Fibroblast of skin of back (primary cell): ENCODE data around the gene SLC30A2.

Source experiments
- DNase-seq: peaks from one replicate; pipeline ENCODE4 v3.0.0-alpha.2; 2013

The SLC30A2 gene

DNA sequence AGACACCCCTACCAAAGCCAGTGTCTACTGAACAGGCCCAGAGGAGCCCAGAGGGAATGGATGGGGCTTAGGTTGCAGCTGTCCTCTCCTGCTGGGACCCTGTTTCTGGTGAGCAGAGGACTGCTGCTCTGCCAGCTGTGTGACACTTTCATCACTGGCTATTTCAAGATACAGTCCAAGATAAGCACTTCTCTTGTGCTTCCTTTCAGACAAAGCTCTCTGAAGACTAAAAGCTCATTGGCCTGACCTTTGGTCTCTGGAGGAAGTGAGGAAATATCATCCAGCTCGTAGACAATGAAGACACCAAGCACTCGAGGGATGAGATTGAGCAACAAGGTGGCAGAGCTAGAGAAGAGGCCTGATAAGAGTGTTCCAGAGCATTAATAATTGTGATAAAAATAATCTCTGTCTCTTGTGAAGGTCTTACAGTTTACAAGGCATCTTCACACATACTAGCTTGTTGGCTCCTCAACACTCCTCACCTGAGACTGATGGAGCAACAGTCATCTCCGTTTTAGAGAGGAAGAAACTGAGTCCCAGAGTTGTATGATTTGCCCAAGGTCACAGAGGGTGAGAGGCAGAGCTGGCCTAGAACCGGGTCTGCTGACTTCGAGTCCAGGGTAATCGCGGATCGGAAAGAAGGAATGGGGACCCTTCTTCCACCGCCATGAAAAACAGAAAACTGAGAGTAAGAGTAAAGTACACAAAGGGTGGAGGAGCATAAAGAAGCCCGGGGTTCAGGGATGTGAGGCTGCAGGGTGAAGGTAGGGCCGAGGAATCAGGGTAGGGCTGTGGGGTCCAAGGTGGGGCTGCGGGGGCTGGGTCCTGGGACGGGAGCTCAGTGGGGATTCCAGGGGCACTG lies 48.7 kb downstream of the SLC30A2 start:
- no peak for DNase-seq

DNA sequence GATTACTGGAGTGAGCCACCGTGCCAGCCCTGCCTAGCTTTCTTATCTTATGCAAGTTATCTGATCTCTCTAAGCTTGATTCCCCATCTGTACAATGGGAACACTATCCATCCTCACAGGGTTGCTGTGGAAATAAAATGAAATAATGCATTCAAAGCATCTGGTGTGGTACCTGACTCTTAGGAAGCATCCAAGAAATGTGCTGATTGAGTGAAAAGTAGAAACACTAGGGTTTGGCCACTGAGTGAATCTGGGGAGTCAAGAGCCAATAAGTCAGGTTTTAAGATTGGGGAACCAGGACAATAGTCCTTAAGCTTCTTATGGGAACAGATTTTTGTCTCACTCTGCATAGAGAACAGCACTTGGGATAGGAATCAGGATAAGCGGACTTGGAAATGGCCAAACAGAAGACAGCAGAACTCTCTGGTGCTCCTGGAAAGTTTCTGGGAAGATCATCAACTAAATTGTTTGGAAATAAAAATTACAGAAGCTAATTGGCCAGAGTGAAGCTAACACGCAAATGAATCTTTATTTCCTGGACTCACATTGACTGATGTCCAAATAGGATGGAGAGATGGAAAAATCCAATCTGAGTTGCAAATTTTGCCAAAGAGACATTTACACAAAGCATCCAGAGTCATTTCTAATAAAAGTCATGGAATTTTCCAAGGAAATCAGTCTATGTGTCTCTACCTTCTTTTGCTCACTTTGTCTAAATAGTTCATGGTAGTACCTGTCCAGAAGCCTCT lies 51.3 kb downstream of the SLC30A2 start:
- no peak for DNase-seq

DNA sequence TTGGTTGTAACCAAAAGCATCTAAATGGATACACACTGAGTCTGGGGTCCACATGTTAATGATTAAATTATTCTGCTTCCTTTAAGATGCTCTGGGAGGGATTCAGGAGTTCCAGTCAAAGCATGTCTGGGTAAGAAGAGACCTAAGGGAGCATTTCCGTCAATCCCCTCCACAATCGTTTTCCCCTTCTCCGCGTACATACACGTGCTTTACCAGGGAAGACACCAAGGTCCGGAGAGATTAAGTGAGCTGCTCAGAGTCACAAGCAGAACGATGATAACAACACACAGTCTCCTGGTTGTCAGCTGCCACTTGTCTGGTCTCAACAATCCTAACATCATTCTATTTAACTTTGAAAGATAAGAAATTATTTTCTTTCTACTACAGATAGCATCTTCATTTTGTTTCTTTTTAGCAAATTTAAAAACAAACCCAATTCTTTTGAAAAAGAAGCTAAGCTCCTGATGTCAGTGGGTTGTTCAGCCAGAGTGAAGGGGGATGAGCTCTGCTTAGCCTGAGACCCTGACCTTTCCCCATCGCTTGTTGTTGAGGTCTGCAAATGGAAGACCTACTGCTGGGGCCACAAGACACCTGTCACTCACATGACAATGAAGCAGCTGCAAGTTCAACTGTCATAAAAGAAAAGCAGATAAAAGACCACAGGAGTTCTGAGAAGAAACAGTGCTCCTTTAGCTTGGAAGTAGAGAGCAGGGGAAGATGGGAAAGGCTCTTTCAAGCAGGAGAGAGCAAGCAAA lies 52.5 kb downstream of the SLC30A2 start:
- no peak for DNase-seq

DNA sequence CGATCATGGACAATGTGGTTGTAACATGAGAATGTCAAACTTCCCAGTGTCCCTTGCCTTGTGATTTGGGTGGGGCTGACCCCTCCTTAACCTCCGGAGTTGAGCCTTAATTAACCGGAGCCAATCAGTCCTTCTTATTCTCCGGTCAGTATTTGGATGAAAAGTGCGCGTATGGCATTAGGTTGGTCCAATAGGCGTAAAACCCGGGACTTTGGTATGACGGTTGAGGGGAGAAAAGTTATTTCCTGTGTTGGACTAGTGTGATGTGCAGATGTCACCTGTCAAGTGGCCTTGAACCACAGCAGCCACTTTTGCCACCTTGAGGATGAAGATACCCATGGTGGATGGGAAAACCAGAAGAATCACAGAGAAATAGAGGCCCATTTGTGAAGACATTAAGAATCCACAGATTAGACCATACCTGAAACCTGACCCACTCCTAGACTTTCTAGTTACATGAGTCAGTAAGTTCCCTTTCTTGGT lies 53.2 kb downstream of the SLC30A2 start:
- no peak for DNase-seq

DNA sequence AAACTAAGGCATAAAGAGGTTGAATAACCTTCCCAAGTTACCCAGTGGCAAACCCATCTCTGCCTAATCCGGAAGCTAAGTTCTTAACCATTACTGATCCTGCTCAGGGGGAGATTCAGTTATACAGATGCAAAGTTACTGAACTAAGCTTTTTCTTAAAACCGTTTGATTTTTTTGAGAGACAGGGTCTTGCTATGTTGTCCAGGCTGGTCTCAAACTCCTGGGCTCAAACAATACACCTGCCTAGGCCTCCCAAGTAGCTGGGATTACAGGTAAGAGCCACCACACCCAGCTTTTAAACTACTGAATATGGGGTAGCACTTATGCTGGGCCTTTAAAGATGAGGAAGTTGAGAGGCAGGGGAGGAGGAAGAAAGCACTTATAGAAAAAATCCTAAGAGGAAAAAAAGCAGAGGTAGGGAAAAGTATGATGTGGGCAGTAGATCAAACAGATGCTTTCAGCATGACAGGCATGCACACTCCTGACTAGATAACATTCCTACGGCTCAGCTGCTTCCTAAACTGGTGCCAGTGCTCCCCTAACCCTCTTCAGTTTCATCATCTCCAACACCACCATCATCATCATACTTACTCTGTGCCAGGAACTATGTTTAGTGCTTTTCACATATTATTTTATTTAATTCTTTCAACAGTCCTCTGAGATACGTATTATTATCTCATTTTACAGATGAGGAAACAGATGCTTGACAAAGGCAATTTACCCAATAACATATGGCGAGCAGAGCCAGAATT lies 53.8 kb downstream of the SLC30A2 start:
- no peak for DNase-seq

DNA sequence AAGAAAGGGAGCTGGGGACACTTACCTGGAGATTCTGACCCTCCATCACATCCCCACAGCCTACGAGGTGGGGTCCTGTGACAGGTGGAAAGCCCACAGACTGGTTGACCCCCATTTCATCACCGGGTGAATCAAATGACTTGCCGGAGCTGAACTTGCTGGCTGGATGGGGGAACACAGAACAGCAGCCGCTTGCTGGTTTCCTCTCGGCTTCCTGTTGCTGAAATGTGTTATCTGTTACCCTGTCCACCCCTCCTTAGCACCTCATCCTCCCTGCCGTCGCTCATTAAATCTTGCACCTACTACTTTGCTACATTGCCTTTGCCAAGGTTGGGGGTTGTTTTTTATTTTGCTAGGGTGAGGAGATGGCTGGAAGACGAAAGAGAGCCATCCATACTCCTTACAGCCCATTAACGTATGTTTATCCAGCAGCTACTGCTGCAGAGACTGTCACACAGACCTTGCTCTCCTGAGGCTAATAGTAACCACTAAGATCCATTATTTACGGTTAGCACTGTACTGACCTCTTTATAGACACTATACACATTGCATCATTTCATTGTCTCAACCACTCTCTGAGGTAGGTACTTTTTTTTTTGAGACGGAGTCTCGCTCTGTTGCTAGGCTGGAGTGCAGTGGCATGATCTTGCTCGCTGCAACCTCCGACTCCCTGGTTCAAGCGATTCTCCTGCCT lies 55.1 kb downstream of the SLC30A2 start:
- DNase-seq: no peak

DNA sequence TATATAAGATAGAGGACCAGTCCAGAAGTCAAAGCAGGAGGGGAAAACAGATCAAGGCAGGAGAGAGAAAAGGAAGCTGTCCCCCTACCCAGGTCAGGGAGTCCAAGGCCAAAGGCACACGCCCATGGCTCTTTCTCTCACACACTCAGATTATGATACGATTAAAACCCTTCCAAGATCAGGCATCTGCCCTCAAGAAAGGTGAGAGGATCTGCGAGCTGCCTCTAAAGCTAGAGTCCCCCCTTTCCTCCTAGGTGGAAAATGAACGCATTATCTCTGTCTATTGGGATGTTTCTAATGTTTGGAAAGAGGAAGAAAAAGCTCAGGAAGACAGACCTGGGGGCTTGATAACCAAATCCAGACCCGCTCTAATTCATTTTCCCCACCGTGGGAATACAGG lies 55.7 kb downstream of the SLC30A2 start:
- DNase-seq: no peak

DNA sequence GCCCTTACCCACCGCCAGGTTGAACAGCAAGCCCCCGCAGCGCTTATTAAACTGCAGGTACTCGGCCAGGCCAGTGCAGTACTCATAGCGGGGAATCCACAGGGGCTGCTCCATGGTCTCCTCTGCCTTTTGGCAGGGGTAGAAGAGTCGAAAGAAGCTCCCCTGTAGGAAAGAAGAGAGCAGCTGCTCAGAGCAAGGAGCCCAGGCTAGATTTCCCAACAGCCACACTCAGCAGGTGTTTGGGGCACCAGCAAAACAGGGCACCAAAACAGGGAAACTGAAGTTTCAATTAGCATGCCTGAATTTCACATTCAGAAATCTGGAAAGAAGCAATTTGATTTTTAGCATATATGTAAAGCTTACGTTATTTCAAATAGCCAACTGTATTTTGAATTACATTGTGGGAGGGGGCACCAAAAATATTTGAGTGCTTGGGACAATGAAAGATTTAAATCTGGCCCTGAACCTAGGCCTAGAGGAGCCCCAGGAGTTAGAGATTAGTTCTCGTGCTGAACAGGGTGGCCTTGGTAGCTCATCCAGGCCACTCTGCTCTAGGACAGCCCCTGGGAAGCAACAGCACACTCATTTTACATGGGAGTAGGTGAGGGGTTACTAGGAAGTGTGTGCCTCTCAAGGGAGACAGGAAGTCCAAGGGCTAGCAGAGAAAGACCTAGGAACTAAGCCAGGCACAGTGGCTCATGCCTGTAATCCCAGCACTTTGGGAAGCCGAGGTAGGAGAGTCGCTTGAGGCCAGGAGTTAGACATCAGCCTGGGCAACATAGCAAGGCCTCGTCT lies 56.3 kb downstream of the SLC30A2 start:
- no peak for DNase-seq

DNA sequence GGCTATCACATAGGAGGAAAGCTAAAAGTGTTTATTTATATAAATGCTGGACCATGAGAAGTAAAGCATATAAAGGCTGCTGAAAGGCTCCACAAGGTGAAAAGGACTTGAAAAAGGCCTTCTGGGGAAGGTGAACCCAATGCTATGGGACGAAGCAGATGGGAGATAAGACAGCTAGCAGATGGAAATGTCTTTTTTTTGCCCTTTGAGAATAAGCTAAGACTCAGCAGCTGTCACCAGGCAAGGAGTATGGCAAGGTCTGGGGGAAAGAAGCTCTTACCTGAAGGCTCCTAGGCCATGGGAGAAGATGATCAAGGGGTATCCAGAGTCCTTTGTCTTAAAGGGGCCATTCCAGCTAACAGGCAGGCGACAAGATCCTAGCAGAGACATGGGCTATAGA lies 58.0 kb downstream of the SLC30A2 start:
- no peak for DNase-seq
